NOMO-1 treated with DMSO at 0.1 percent for 48 hours (cell line): ENCODE results near the gene UBASH3B.
A peak's percentile ranks its signal among the peaks of the same experiment; 100 is the strongest.

Experiments
- DNase-seq: peaks from one replicate; lab custom pipeline; 2025; ENCODE audit not compliant: unreplicated experiment; lab: John Stamatoyannopoulos, UW

The UBASH3B gene

GRCh38 chr11:122749005-122749687 is 93.6 kb downstream of the UBASH3B start:
- DNase-seq: peak; percentile 95

GRCh38 chr11:122750049-122750448 is 94.5 kb downstream of the UBASH3B start:
- no peak for DNase-seq

GRCh38 chr11:122751292-122752070 is 96.0 kb downstream of the UBASH3B start:
- no peak for DNase-seq

- no peak for DNase-seq
These were observed 98.5 kb downstream of the UBASH3B start for GRCh38 chr11:122754028-122754427.

GRCh38 chr11:122754553-122755322 is 99.2 kb downstream of the UBASH3B start:
- peak; percentile 48 for DNase-seq

DNA sequence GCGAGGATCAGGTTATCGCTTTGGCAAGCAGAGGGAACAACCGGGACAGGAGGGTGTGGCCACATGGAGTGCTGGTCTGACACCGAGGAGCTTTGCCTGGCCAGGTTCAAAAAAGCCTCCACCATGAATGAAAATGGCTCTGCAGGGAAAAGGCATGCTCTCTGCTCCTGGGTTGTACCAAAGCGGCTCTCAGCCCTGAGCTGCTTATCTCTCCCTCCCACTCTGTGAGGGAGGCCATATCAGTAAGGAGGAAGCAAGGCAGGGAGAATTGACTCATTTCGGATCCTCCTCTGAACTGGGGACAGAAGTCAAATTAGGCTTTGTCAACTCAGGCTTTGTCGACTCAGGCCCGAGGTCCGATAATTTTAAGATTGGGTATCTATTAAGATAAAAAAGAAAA is 99.9 kb downstream of the UBASH3B start:
- DNase-seq: peak; percentile 23

DNA sequence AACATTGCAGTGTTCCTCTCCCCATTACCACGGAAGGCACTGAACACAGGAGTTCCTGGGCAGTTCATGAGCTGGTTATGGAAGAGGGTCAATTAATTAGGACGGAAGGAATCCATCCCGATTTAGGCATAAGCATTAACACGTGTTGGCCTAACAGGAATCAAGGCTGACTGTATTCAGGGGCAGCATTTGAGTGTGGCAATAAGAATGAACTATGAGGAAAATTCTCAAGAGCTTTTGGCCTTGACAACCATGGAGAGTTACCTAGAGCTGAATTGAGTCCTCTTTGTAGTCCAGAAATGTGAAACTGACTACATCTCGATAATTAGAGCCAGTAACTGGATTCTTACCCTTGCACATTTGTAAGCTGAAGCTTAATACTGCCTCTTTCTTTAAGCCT is 100.4 kb downstream of the UBASH3B start:
- peak; percentile 44 for DNase-seq

DNA sequence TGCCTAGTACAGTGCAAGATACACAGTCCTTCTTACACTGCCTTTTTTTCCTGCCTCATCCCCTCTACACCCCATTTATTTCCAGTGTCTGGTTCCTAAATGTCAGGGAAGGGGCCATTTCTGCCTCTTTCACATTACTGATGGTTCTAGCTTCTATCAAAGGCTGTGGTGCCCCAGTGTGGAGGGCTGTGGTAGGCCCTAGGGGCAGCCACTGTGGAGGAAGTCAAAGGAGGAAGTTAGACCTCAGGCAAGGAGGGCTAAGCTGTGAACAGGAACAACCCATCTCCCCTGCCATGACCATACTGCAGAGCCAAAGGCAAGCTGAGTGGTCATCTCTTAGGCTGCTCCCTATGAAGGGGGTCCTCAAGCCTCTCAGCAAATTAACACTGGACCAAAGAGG is 100.9 kb downstream of the UBASH3B start:
- peak; percentile 98 for DNase-seq

DNA sequence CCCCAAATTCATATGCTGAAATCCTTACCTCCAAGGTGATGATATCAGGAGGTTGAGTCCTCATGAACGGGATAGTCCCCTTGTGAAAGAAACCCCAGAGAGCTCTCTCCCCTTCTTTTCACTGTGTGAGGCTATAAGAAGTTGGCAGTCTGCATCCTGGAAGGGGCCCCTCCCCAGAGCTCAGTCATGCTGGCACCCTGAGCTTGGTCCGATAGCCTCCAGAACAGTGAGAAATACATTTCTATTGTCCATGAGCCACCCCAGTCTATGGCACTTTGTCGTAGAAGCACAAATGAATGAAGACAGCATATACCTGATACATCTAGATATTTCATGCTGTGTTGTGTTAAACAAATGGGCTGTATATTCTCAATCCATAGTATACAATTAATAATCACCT is 101.7 kb downstream of the UBASH3B start:
- DNase-seq: no peak

DNA sequence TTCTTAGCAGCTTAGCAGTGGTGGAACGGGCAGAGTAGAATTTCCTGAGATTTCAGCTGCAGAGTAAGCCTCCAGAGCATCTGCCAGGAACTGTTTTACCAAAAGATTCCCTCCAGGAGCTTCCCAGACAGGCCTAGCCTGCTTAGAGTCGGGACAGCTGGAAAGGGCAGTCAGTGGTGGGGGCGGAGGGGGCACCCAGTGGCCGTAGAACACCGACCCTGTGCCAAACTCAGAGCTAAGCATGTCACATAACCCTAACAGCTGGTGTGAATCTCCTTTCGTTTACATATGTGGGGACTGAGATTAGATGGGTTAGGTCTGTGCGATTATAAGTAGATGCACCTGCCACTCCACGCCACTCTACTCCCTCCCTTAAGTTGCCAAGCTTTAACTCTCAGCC is 102.8 kb downstream of the UBASH3B start:
- no peak for DNase-seq

DNA sequence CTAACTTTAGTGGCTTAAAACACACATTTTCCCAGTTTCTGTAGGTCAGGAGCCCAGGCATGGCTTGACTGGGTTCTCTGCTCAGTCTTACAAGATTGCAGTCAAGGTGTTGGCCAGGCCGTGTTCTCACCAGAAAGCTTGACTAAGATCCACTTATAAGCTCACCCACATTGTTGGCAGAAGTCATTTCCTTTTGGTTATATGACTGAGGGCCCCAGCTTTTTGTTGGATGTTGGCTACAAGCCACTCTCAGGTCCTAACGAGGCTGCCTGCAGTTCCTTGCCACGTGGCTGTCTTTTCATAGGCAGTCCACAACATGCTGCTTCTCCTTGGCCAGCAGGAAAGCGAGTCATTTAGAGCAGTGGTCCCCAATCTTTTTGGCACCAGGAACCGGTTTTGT is 103.5 kb downstream of the UBASH3B start:
- no peak for DNase-seq

DNA sequence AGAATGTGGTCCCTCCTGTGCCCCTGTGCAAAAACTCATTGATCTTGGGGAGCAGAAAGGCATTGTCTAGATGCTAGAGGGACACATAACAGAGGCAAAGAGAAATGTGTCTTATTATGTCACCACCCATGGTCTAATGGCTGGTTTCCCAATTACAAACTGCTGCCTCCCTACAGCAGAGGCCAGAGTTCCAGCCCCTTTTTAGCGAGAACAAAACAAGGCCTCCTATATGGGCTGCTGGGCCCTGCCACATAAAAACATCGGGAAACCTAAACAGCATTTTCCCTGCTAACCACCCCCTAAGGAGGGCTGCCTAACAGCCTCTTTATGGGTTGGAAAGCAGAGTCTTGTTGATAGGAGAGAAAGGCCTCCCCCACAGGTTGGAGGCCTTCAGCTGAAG is 107.6 kb downstream of the UBASH3B start:
- no peak for DNase-seq

GRCh38 chr11:122764371-122765090 is 109.0 kb downstream of the UBASH3B start:
- DNase-seq: no peak

DNA sequence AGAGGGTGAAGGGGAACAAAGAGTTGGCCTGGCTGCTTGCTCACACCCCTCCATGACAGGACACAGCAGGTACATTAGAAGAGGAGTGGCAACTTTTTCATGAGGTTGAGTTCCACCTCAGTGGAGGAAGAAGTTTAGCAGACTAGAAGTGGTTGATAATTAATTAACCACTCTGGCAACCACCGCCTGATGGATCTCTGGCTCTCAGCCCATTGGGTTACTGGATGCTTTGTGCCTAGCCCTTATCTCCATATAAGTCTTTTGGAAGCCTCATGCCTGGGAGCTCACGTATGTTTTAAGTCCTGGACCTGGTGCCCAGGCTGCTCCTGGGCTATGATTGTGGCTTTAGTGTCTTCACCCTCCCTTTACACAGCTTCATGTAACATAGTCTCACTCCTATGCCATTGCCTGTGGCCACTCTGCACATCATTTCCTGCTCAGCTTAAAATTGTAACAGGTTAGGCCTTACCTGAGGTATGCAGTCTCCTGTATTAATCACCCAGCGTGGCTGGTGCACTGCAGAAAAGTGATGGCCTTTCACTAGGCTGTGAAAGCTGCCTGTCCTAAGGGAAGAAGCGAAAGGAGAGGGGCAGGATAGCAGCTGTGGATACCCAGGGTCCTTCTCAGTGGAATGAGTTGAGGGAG is 110.1 kb downstream of the UBASH3B start:
- DNase-seq: no peak

GRCh38 chr11:122769126-122769780 is 113.7 kb downstream of the UBASH3B start:
- DNase-seq: no peak

GRCh38 chr11:122772945-122773344 is 117.4 kb downstream of the UBASH3B start:
- no peak for DNase-seq

- no peak for DNase-seq
These were observed 118.3 kb downstream of the UBASH3B start for GRCh38 chr11:122773781-122774266.

DNA sequence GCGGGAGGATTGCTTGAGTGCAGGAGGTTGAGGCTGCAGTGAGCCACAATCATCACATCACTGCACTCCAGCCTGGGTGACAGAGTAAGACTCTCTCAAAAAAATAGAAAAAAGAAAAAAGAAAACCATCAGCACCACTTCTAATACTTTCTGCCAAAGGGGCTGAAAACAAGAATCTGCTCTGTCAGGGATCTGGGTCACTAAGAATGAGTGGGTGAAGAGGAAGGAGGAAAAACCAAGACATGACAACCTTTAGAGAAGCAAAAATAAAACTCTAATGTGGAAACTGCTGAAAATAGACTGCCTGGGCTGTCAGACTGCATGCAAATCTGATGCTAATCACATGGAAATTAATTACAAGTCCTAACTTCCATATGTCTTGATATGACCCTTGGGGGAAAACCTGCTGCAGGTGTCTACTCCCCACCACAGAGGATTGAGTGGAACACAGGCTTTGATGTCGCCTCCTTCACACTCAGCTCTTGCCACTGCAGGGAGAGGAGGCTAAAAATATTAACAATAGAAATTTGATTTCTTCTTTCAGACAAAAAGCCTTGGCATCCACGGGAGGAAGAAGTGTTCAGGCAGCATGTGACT is 120.3 kb downstream of the UBASH3B start:
- no peak for DNase-seq

GRCh38 chr11:122776546-122776945 is 121.0 kb downstream of the UBASH3B start:
- no peak for DNase-seq

GRCh38 chr11:122777343-122777742 is 121.8 kb downstream of the UBASH3B start:
- no peak for DNase-seq
